Cardiac atrium fibroblast (primary cell): Measurements from ENCODE around the gene STPG1. TPM values are rescaled to one million over a fixed set of nuclear protein-coding genes. Genes with fewer than 3 reads are reported as not detected.

Experiments
- total RNA-seq: library from RNA; depleted of rRNA; stranded (reverse); fragments of >200 nt; gene quantifications from 2 replicates; pipeline ENCODE4 v1.2.3, GENCODE V29; 2015

STPG1 gene, protein sequence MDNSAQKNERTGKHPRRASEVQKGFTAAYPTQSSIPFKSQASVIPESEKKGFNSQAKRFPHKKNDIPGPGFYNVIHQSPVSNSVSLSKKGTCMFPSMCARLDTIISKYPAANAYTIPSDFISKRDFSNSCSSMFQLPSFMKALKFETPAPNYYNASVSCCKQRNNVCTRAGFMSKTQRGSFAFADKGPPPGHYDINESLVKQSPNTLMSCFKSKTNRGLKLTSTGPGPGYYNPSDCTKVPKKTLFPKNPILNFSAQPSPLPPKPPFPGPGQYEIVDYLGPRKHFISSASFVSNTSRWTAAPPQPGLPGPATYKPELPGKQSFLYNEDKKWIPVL
- total RNA-seq = 2.6 and 4.3 TPM in 2 replicates

DNA sequence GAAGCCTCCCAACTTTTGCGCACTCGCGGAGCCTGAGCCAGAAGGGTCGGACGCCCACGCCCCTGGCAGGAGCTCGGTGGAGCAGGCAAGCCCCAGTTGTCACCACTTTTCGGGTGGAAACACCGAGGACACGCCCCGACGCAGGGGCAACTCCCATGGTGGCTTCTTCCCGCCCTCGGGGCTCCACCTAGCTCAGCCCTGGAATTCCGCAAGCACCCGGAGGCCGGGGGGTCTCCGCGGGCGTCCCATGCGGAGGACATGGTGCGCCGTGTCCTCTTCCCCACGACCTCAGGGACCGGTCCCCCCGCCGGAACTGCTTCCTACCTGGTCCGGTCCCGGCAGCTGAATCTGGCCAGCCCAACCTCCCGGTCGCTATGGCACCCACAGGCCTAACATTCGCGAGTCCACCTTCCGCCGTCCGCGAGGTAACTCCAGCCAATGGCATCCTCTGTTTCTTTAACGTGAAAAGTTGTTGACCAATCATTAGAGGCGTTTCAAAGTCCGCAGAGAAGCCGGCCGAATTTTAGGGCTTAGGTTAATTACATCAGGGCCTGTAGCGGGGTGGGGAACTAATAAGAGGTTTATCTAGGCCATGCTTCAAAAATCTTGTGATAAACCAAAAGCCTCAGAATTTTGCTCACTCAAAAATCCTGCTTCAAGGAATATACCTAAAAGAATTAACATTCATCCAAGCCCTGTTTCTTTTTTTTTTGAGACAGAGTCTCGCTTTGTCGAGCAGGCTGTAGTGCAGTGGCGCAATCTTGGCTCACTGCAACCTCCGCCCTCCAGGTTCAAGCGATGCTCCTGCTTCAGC is at the start of gene STPG1:
Gene STPG1 (minus strand): TSS at position 433 of the 814 bp plus-strand sequence. CDS start 12,394 bp downstream, outside the sequence.

DNA sequence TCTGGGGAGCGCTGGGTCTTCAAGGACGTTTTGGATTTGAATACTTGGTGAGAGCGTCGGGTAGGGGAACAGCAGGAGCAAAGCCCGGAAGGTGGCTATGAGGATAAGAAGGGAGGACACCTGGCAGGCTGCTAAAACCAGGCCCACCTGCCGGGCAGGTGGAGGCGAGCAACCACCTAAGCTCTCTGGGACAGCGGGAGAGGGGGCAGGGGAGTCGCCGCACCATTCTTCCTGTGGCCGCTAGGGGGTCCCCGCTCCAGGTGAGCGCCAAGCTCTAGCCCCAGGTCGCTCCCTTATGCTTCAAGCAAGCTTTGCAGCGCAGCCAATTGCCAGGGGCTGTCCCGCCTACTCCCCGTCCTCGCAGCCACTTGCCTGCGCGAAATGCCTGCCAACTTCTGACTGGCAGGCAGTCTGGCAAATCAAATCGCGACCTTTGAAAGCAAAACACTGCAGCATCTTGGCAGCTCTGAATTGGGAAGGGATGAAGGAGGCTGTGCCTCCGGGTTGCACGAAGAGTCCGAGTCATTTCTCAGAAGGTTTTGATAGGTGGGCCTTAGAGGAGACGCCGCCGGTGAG is 1.8 kb upstream of the STPG1 start, which contains the start of gene NIPAL3:
Gene NIPAL3 (plus strand): TSS at position 469 of the 576 bp plus-strand sequence. CDS start 3,746 bp downstream, outside the sequence.

DNA sequence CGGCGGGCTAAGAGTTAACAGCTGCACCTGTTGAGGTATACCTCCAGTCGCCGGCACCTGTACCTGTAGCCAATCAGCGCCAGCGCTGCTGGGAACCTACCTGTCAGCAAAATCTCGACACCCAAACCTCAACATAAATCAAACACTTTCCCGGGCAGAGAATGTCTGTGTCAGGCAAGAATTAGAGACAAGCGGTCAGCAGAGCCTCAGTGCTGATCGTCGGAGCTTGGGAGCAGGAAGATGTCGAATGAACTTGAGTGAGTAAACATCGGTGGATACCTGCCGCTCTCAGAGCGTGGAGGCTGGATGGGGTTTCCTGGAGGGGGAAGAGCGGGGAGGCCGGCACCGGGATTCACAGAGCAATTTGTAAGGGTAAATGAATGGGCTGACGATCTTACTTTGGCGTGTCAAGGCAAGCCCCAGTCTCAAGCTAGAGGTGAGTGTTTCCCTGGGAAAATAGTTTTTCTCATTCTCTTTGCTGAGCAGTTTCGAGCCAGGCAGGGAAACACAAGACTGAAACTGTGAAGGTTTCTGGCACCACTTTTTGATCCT is 94.2 kb downstream of the STPG1 start, which contains the start of gene GRHL3:
Gene GRHL3 (plus strand): TSS at position 46 of the 552 bp plus-strand sequence. CDS start 195 bp downstream, at position 241.

Other genes with a start within 250 kb of the STPG1 start
- under 0.01 TPM in 1 of 2 replicates, not detected in the other for gene IFNLR1, start 226.5 kb downstream of the STPG1 start, total RNA-seq
- not detected in 2 replicates for gene GRHL3, start 94.4 kb downstream of the STPG1 start, total RNA-seq
- gene NIPAL3, start 2.0 kb upstream of the STPG1 start, total RNA-seq = 13.4 and 19.5 TPM in 2 replicates
- 6.5 and 7.3 TPM in 2 replicates for gene RCAN3, start 89.1 kb upstream of the STPG1 start, total RNA-seq
- gene NCMAP, start 142.3 kb upstream of the STPG1 start, total RNA-seq = not detected in 2 replicates
- gene SRRM1, start 229.5 kb upstream of the STPG1 start, total RNA-seq = 27.1 and 29.6 TPM in 2 replicates